Measurements from ENCODE around the gene WDR4. TPM values are rescaled to one million over a fixed set of nuclear protein-coding genes. Genes with fewer than 3 reads are reported as not detected.
A peak's percentile ranks its signal among the peaks of the same experiment; 100 is the strongest.

WDR4 gene
- total and polyA plus RNA-seq, 9 of the 15 experiments (the other 6 are each of a cell fraction or from before 2014, with no cell fraction given) = 5.4 to 95.4 (median 32.1) TPM

DNA sequence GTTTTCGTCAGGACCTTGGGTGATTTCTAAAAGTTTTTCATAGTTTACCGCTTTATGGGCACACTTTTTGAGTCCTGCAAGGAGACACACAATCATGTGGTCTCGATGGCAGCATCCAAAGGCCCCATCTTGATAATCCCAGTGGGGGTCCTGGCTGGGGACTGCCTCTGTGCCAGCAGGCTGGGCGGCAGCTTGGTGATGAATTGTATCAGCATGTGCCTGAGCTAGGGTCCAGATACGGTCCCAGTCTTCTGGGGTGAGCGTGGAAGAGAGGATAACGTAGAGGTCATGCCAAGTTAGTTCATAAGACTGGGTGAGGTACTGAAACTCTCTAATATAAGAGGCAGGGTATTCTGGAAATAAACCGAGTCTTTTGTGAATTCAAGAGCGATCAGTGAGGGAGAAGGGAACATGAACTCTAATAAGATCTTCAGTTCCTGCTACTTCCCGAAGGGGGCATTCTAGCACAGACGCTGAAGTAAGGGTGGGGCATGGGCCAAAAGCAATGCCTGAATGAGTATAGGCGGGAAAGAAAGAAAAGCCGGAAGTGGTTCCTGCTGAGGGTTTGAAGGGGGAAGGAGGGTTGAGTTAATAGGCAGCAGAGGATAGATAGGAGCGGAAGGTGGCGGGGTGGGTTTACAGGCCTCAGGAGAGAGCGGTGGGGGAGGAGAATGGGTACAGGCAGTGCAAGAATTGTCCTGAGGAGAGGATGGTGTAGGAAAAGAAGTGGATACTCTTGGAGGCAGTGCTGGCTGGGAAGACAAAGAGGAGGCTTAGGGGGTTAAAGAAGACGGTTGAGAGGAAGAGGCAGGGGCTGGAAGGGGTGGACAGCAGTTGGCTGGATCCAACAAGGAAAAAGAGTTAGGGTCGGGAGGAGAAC is 44.5 kb upstream of the WDR4 start (continued):
- TF ChIP-seq, protein P1, sequence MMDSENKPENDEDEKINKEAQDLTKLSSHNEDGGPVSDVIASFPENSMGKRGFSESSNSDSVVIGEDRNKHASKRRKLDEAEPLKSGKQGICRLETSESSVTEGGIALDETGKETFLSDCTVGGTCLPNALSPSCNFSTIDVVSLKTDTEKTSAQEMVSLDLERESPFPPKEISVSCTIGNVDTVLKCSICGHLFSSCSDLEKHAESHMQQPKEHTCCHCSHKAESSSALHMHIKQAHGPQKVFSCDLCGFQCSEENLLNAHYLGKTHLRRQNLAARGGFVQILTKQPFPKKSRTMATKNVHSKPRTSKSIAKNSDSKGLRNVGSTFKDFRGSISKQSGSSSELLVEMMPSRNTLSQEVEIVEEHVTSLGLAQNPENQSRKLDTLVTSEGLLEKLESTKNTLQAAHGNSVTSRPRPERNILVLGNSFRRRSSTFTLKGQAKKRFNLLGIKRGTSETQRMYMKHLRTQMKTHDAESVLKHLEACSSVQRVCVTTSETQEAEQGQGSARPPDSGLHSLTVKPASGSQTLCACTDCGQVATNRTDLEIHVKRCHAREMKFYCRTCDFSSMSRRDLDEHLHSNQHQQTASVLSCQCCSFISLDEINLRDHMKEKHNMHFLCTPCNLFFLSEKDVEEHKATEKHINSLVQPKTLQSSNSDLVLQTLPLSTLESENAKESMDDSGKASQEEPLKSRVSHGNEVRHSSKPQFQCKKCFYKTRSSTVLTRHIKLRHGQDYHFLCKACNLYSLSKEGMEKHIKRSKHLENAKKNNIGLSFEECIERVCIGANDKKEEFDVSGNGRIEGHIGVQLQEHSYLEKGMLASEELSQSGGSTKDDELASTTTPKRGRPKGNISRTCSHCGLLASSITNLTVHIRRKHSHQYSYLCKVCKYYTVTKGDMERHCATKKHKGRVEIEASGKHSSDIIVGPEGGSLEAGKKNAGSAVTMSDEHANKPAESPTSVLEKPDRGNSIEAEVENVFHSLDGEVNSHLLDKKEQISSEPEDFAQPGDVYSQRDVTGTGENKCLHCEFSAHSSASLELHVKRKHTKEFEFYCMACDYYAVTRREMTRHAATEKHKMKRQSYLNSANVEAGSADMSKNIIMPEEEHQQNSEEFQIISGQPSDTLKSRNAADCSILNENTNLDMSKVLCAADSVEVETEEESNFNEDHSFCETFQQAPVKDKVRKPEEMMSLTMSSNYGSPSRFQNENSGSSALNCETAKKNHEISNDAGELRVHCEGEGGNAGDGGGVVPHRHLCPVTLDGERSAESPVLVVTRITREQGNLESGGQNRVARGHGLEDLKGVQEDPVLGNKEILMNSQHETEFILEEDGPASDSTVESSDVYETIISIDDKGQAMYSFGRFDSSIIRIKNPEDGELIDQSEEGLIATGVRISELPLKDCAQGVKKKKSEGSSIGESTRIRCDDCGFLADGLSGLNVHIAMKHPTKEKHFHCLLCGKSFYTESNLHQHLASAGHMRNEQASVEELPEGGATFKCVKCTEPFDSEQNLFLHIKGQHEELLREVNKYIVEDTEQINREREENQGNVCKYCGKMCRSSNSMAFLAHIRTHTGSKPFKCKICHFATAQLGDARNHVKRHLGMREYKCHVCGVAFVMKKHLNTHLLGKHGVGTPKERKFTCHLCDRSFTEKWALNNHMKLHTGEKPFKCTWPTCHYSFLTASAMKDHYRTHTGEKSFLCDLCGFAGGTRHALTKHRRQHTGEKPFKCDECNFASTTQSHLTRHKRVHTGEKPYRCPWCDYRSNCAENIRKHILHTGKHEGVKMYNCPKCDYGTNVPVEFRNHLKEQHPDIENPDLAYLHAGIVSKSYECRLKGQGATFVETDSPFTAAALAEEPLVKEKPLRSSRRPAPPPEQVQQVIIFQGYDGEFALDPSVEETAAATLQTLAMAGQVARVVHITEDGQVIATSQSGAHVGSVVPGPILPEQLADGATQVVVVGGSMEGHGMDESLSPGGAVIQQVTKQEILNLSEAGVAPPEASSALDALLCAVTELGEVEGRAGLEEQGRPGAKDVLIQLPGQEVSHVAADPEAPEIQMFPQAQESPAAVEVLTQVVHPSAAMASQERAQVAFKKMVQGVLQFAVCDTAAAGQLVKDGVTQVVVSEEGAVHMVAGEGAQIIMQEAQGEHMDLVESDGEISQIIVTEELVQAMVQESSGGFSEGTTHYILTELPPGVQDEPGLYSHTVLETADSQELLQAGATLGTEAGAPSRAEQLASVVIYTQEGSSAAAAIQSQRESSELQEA (IDR thresholded peaks at IDR 0.05; ENCODE audit: low read depth) = peak; percentile 86
- TF ChIP-seq, protein P2, sequence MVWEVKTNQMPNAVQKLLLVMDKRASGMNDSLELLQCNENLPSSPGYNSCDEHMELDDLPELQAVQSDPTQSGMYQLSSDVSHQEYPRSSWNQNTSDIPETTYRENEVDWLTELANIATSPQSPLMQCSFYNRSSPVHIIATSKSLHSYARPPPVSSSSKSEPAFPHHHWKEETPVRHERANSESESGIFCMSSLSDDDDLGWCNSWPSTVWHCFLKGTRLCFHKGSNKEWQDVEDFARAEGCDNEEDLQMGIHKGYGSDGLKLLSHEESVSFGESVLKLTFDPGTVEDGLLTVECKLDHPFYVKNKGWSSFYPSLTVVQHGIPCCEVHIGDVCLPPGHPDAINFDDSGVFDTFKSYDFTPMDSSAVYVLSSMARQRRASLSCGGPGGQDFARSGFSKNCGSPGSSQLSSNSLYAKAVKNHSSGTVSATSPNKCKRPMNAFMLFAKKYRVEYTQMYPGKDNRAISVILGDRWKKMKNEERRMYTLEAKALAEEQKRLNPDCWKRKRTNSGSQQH (CRISPR knock-in tag; IDR thresholded peaks at IDR 0.05) = peak; percentile 95
- TF ChIP-seq ZZZ3 (IDR thresholded peaks at IDR 0.05) (peak; percentile 90), ZNF57 (CRISPR knock-in tag; IDR thresholded peaks at IDR 0.05) (0 out of 2 replicates have a peak, but pooled peaks have one; percentile 19), BRD9 (IDR thresholded peaks at IDR 0.05; ENCODE audit: low read depth, partially characterized antibody) (peak; percentile 99), PTTG1 (tag; IDR thresholded peaks at IDR 0.05; ENCODE audit: low read depth) (no peak), NFIC (IDR thresholded peaks at IDR 0.05) (peak; percentile 92), NRF1 (conservative IDR thresholded peaks at IDR 0.05 in 1 of 2, IDR thresholded peaks at IDR 0.05 in 1 of 2) (peak; percentile 28 to 41; a peak in 3 of 4 replicates)
- TF ChIP-seq, protein P3, sequence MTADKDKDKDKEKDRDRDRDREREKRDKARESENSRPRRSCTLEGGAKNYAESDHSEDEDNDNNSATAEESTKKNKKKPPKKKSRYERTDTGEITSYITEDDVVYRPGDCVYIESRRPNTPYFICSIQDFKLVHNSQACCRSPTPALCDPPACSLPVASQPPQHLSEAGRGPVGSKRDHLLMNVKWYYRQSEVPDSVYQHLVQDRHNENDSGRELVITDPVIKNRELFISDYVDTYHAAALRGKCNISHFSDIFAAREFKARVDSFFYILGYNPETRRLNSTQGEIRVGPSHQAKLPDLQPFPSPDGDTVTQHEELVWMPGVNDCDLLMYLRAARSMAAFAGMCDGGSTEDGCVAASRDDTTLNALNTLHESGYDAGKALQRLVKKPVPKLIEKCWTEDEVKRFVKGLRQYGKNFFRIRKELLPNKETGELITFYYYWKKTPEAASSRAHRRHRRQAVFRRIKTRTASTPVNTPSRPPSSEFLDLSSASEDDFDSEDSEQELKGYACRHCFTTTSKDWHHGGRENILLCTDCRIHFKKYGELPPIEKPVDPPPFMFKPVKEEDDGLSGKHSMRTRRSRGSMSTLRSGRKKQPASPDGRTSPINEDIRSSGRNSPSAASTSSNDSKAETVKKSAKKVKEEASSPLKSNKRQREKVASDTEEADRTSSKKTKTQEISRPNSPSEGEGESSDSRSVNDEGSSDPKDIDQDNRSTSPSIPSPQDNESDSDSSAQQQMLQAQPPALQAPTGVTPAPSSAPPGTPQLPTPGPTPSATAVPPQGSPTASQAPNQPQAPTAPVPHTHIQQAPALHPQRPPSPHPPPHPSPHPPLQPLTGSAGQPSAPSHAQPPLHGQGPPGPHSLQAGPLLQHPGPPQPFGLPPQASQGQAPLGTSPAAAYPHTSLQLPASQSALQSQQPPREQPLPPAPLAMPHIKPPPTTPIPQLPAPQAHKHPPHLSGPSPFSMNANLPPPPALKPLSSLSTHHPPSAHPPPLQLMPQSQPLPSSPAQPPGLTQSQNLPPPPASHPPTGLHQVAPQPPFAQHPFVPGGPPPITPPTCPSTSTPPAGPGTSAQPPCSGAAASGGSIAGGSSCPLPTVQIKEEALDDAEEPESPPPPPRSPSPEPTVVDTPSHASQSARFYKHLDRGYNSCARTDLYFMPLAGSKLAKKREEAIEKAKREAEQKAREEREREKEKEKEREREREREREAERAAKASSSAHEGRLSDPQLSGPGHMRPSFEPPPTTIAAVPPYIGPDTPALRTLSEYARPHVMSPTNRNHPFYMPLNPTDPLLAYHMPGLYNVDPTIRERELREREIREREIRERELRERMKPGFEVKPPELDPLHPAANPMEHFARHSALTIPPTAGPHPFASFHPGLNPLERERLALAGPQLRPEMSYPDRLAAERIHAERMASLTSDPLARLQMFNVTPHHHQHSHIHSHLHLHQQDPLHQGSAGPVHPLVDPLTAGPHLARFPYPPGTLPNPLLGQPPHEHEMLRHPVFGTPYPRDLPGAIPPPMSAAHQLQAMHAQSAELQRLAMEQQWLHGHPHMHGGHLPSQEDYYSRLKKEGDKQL (CRISPR knock-in tag; IDR thresholded peaks at IDR 0.05; ENCODE audit: borderline replicate concordance) = no peak
- TF ChIP-seq, protein P4, sequence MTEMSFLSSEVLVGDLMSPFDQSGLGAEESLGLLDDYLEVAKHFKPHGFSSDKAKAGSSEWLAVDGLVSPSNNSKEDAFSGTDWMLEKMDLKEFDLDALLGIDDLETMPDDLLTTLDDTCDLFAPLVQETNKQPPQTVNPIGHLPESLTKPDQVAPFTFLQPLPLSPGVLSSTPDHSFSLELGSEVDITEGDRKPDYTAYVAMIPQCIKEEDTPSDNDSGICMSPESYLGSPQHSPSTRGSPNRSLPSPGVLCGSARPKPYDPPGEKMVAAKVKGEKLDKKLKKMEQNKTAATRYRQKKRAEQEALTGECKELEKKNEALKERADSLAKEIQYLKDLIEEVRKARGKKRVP (CRISPR knock-in tag; IDR thresholded peaks at IDR 0.05) = no peak
